NCI-H1417 treated with DMSO at 0.1 percent for 48 hours (cell line): ENCODE measurements around the gene CCSAP.
"Not testable (repeated sequence)": the region's sequence is repeated elsewhere in the genome, so short reads cannot be mapped to it uniquely, and the experiment has no call there.

Source experiments
- DNase-seq: peaks from one replicate; lab custom pipeline; 2025; lab: John Stamatoyannopoulos, UW

The CCSAP gene

DNA sequence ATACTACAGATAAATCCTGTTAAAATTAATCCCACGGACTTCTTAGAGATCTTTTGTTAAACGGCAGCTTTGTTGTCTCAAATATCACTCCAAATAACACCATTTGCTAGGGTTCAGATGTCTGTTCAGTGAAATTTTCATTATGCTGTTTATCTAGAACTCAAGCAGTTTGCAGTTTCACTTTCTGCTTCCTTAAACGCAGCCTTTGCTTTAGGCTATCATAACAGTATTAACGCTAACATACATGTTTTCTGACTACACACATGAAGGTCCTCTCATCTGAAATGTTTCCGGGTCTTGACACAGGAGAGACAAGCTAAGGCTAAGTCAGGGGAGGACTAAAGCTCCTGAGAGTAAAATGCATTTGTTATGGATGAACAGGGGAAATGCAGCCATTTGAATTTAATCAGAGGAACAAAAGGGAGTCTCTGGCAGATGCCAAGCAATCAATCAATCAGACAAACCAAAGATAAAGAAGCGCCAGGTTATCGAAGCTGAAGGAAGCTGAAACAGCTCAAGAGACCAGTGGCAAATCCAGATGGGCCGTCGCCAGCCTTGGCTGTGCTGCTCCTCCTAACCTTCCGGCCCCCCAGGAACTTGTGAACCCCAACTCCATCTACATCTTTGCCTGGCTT, 16.9 kb downstream of the CCSAP start:
- no peak for DNase-seq

DNA sequence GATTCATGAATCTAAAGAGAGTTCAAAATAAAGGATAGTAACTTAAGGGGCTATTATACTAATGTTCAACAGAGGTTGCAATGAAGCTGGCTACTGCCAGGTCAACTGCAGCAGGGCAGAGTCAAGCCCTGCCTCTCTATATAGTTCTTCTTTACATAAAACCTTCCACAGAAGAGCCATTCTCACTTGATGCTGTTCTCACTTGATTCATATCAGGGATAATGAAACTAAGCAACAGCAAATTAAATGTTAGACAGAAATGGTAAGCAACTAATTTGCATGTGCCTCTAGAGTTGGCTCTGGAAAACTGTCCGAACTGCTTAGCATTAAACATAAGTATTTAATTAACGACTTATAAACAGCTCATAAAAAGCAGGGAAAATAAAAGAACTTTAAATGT, 17.4 kb downstream of the CCSAP start:
- no peak for DNase-seq

GRCh38 chr1:229323885-229324553, 18.8 kb downstream of the CCSAP start:
- DNase-seq: no peak

- DNase-seq: no peak
Observed at GRCh38 chr1:229323201-229323600, 19.6 kb downstream of the CCSAP start.

DNA sequence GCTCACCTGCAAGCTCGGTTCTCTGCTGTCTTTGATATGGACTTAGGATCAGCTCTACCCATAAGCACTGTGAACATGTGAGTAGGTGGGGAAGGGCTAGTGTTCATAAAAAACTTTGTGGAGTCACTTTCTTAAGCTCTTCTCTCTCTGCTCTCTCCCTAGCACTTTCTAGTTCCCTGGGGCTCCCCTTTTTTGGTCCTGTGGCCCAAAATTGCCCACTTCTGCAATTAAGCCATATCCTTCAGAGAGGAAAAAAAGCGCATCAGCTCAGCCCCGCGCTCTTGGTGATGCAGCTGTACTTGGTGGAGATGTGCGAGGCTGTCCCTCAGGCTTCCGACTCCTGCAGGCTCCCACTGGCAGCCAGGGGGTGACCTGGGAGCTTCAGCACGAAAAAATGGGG, 23.4 kb downstream of the CCSAP start:
- no peak for DNase-seq

DNA sequence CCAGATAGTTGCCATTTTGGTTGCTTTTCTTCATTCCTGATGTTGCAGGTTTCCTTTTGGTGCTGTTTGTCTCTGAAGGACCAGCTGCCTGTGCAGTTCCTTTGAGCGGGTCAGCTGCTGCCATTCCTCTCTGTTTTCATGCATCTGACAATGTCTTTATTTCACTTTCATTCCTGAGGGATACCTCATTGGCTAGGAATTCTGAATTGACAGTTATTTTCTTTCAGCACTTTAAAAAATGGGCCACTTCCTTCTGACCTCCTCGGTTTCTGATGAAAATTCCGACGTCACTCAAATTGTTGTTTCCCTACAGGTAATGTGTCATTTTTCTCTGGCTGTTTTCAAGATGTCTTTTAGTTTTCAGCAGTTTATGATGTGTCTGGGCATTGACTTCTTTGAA, 24.8 kb downstream of the CCSAP start:
- no peak for DNase-seq

DNA sequence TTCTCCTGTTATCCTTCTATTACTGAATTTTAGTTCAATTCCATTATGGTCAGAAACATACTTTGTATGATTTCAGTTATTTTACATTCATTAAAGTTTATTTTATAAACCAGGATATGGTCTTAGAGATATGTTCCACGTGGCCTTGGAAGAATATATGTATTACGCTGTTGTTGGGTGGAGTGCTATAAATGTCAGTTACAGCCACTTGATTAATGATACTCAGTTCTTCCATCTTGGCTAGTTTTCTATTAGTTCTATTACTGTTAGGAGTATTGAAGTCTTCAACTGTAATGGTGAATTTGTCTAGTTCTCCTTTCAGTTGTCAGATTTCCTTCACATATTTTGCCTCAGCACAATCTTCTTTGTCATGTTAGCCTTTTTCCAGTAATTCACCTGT, 26.7 kb downstream of the CCSAP start:
- no peak for DNase-seq

DNA sequence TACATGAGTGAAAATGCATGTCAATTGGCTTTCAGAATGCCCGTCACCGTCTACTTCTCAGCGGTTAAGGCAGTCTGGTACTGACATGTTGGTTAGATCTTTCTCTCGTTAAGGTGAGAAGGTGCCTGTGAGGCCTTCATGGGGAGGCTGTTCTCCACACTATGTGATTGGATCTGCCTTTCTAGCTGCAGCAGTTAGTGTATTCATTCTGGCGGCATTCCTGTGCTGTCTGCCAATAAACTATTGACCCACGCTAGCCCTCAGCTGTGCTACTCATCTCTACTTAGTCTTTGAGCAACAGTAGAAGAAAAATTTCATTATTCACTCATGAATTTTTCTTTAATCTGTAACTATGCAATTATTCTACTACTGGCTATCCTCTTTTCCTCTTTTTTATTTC, 32.0 kb downstream of the CCSAP start:
- no peak for DNase-seq

GRCh38 chr1:229309684-229310083, 33.2 kb downstream of the CCSAP start:
- no peak for DNase-seq

DNA sequence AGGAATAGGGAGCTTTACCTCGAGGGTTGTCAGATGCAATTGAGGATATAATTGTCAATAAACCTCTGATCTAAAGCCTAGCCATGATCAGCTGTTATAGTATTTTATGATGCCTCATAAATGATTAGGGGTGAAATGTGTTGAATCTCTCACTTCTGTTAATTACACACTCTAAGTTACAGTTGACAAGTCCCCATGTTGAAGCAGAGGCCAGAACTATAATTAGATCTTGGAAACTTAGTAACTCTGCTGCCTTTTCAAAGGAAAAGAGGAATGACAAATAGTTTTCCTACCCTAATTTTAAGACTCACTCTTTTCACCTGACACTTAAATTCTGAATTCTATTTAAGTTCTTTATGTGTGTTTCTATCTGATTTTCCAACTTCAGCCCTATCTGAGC, 33.8 kb downstream of the CCSAP start:
- DNase-seq: no peak

DNA sequence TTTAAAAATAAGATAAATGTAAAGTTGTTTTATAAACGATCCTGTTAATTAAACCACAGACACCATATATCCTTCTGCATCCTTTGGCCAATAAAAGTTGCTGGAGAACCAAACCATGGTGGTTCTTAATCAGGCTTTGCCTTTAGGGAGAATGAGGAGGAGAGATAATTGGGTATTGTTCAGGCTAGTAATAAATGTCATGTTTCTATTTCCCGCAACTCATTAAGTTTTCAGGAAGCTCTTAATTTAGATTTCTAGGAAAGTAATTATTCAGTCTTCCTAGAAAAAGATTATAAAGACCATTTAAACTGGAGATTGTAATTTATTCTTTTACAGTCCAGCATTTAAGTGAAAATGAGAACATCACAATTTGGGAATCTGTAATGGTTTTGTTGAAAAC, 37.5 kb downstream of the CCSAP start:
- no peak for DNase-seq

DNA sequence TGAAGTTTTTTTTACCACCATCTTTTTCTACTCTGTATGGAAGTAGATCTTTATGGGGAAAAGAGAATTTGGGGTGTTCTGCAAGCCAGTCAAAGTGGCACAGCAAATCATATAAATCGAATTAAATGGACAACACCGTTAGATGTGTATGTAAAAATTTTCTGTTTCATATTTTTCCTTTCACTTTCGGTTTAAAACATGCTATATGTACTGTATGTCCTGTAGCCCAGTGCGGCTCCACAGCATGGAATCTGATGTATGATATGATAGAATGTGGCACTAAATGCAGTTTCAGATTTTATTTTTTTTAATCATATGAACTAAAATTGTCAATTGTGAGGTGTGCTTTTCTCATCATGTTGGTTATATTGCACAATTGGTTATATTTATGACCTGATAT, 39.0 kb downstream of the CCSAP start:
- no peak for DNase-seq

DNA sequence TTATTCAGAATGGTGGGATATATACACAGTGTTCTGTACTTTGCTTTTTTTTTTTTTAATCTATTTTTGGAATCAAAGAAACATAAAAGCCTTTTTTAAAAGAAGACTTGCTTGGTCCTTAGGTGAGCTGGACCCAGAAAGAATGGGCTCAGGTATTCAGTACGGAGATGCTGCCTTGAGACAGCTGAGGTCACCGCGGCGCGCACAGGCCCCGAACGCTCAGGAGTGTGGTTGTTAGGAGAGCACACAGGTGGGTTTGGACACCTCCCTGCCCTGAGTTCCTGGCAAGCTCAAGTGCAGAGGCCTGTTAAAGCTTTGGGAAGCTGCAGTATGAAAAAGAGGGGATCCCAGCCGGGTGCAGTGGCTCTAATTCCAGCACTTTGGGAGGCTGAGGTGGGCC, 40.1 kb downstream of the CCSAP start:
- no peak for DNase-seq

GRCh38 chr1:229300099-229300757, 42.6 kb downstream of the CCSAP start:
- DNase-seq: no peak

DNA sequence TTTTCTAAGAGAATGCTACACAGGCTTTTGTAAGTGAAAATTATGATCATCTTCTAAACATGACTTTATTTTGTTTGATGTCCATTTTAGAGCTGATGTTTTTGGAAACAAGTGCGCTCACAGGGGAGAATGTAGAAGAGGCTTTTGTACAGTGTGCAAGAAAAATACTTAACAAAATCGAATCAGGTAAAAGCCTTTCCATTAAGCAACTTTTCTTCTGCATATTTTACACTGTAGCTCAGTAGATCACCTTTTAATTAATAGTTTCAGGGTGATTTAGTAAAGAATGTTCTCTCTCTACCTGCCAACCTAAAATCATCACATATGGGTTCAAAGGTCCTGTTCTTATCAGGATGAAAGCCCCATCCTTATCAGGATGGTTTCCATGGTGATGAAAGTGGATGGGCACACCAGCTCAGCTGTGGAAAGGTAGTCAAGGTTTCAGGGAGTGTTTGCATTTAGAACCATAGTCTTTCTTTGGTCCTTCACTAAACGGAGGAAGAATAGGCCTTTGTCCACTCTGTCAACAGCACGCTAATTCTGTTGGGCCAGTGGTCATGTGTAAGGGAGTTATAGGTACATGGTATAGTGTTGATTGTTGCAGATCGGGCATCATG, 43.9 kb downstream of the CCSAP start:
- no peak for DNase-seq

DNA sequence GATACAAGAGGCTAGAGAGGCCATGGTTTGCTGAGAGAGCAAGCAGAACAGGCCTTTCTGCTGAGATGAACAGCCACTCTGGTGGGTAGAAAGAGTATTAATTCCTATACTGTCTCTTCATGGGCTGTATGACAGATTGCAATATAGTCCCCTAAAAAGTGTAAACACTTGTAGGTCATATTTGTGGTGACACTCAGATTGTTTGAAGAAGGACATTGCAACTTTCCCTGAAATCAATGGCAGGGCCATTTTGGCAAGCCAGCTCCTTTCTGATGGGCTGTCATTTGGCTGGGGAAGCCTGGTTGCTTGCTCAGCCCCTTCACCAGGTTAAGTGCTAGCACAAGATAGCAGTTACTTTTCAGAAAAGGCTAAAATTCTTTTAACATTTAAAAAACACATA, 44.4 kb downstream of the CCSAP start:
- DNase-seq: no peak

GRCh38 chr1:229297746-229298145, 45.1 kb downstream of the CCSAP start:
- DNase-seq: no peak

DNA sequence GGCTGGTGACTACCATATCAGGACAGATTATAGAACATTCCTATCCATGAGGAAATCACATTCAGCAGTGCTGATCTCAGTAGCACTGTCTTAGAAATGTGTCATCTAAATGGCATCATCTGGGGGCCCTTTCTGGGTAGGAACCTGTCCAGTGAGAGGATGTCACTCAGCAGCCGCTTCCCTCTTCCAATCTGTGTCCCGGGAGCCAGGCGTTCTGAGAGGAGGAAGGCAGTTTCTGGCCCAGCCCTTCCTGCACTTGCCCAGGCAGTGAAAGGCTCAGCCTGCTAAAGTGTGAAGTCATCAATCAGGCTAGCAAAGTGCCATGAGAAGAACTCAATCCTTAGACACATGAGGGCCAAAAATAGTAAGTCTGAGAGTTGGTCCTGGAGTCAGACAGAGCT, 46.3 kb downstream of the CCSAP start:
- DNase-seq: no peak

- DNase-seq: no peak
Observed at GRCh38 chr1:229295745-229296144, 47.1 kb downstream of the CCSAP start.

DNA sequence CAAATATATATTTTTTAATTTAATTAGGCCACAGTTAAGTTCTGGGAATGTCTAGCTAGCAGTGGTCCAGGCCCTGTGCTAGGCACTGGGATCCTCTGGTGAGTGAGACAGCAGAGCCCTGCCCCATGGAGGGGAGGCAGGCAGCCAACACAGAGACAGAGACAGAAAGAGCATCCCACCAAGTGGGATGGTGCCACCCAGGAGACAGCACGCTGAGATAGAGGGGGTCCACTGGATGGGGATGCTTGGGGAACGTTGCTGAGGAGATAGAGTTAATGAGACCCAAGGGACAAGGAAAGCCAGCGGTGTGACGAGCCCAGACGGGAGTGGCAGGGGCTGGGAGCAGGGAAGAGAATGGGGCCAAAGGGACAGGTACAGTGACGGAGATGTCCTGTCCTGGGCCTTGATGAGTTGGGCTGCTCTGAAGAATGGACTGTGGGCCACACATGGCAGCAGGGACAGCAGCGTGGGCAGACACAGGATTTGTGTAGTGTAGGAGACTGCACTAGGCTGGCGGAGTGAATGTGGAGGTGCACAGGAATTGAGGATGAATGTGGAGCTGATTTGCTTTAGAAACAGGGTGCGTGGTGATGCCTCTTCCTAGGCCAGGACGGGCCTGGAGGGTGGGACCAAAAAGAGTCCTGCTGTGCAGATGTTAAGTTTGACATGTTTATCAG, 49.2 kb downstream of the CCSAP start:
- DNase-seq: no peak

- DNase-seq: not testable (repeated sequence)
Observed at GRCh38 chr1:229291686-229292085, 51.2 kb downstream of the CCSAP start.

DNA sequence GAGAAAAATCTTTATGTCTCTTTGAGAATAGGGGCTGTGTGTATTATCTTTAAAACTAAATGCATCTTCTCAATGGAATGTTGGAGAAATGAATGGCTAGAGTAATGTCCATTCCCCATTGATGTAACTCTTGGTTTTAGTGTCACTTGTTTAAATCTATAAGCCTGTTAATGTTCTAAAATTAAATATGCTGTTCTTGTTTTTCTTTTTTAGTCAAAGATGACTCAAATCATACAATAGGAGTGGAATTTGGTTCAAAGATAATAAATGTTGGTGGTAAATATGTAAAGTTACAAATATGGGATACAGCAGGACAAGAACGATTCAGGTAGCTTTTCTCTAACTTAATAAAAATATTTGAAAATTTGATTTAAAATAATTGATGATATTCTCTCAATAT, 54.3 kb downstream of the CCSAP start:
- DNase-seq: no peak

- no peak for DNase-seq
Observed at GRCh38 chr1:229287267-229287666, 55.6 kb downstream of the CCSAP start.
